Stomach (tissue), 9 donors: ENCODE measurements around the gene XXYLT1. TPM values are rescaled to one million over a fixed set of nuclear protein-coding genes. Genes with fewer than 3 reads are reported as not detected.

Experiments
- DNase-seq, 2 donors: peaks; one replicate each; pipeline versions ENCODE4 v3.0.0 to v3.0.0-alpha.2; 2013 to 2019
- H3K27ac ChIP-seq, 5 donors: fragments of 200-600 bp in 4 of 5; sonication (generic) in 4 of 5; one replicate each; pipeline ENCODE4 v1.5.1; 2013 to 2019; ENCODE audit warnings: mild to moderate bottlenecking in 1 of 5, moderate library complexity in 1 of 5
- H3K27me3 ChIP-seq, 3 donors: fragments of 200-600 bp; sonication (generic); one replicate each; pipeline ENCODE4 v1.5.1; 2017 to 2019; ENCODE audit warnings: mixed run types in 1 of 3
- H3K36me3 ChIP-seq, 4 donors: fragments of 200-600 bp; sonication (generic); 1 replicate in 3 of 4; 2 replicates in 1 of 4; pipeline ENCODE4 v1.5.1; 2016 to 2019
- H3K4me1 ChIP-seq, 4 donors: fragments of 200-600 bp; sonication (generic); one replicate each; pipeline ENCODE4 v1.5.1; 2016 to 2019
- H3K4me3 ChIP-seq, 4 donors: fragments of 200-600 bp; sonication (generic) in 3 of 4; one replicate each; pipeline ENCODE4 v1.5.1; 2016 to 2019; ENCODE audit warnings: mild to moderate bottlenecking in 1 of 4
- H3K9me3 ChIP-seq, 4 donors: fragments of 200-600 bp; sonication (generic); one replicate each; pipeline ENCODE4 v1.5.1; 2016 to 2019
- EP300 ChIP-seq: sonication (generic); formaldehyde crosslinking; IDR thresholded peaks from one replicate; pipeline ENCODE4 v1.6.1; 2017; ENCODE audit warnings: antibody characterized with exemption
- POLR2A ChIP-seq, 4 donors: fragments of 450-650 bp; IDR thresholded peaks; one replicate each; pipeline ENCODE4 v1.6.1; 2016; ENCODE audit warnings: antibody characterized with exemption in 4 of 4, control low read depth in 2 of 4, mild to moderate bottlenecking in 1 of 4, moderate library complexity in 1 of 4
- POLR2AphosphoS5 ChIP-seq, 3 donors: sonication (generic); formaldehyde crosslinking; IDR thresholded peaks; one replicate each; pipeline ENCODE4 v1.6.1; 2016; ENCODE audit warnings: antibody characterized with exemption in 3 of 3
- WGBS, 5 donors: extraction: QIAGEN DNeasy Blood & Tissue Kit in 3 of 5; methylation state at CpG; one replicate each; pipeline versions ENCODE4 v1.1.5 to v1.1.7; 2013 to 2018; 5-methylcytosine and 5-hydroxymethylcytosine counted together
- intact Hi-C: fragments of 100-400 bp; cut with DNase I; formaldehyde crosslinking; loops from one replicate; pipeline ENCODE4 v1.15.1; 2023; ENCODE audit warnings: low total_unique reads
- polyA plus RNA-seq, 3 donors: library from polyadenylated mRNA; stranded (reverse); fragments of 200-250 nt; gene quantifications; one replicate each; pipeline ENCODE4 v1.2.3, GENCODE V29; 2013
- total RNA-seq, 5 donors: library from RNA; depleted of rRNA; stranded (reverse); fragments of >200 nt; gene quantifications; one replicate each; pipeline versions ENCODE4 v1.1.0 to v1.2.3, GENCODE V29; 2014 to 2016
- TF ChIP-seq, protein P1 (sequence below), 7 experiments: fragments of 450-650 bp in 4 of 7; fragments of 200-600 bp in 3 of 7; sonication (generic) in 3 of 7; IDR thresholded peaks; one replicate each; pipeline ENCODE4 v1.5.1; 2016 to 2019; ENCODE audit warnings: antibody characterized with exemption in 7 of 7, control low read depth in 2 of 7, mild to moderate bottlenecking in 1 of 7
- donor health status: healthy with polysubstance abuse.
- donor health status: Bipolar disorder and iron deficiency.
- donor health status: healthy.

Gene XXYLT1
- total and polyA plus RNA-seq, 8 donors: 2.1 to 41.5 (median 11.4) TPM; not detected in 1

DNA sequence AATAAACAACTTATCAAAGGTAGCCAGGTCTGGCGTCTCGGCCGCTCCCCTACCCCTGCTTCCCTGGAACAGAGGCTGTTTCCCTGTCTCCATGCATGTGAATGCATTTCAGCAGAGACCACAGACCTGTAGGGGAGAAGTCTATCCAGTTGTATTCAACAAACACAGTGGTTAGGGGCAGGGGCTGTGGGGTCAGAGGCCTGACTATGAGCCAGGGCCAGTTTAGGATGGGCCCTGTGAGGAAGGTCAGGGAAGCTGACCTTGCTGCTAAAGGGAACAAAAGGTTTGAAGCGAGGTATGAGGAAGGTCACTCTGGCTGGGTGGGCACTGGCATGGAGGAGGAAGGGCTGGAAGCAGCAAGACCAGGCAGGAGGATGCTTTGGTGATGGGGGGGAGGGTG, 184.6 kb downstream of the XXYLT1 start:
- intact Hi-C loops: no loop called here
- TF ChIP-seq POLR2AphosphoS5 (IDR thresholded peaks at IDR 0.05) (no peak), EP300 (no peak), POLR2A (IDR thresholded peaks at IDR 0.05) (no peak)
- TF ChIP-seq, protein P1, sequence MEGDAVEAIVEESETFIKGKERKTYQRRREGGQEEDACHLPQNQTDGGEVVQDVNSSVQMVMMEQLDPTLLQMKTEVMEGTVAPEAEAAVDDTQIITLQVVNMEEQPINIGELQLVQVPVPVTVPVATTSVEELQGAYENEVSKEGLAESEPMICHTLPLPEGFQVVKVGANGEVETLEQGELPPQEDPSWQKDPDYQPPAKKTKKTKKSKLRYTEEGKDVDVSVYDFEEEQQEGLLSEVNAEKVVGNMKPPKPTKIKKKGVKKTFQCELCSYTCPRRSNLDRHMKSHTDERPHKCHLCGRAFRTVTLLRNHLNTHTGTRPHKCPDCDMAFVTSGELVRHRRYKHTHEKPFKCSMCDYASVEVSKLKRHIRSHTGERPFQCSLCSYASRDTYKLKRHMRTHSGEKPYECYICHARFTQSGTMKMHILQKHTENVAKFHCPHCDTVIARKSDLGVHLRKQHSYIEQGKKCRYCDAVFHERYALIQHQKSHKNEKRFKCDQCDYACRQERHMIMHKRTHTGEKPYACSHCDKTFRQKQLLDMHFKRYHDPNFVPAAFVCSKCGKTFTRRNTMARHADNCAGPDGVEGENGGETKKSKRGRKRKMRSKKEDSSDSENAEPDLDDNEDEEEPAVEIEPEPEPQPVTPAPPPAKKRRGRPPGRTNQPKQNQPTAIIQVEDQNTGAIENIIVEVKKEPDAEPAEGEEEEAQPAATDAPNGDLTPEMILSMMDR (IDR thresholded peaks at IDR 0.05): no peak
- no peak for DNase-seq

DNA sequence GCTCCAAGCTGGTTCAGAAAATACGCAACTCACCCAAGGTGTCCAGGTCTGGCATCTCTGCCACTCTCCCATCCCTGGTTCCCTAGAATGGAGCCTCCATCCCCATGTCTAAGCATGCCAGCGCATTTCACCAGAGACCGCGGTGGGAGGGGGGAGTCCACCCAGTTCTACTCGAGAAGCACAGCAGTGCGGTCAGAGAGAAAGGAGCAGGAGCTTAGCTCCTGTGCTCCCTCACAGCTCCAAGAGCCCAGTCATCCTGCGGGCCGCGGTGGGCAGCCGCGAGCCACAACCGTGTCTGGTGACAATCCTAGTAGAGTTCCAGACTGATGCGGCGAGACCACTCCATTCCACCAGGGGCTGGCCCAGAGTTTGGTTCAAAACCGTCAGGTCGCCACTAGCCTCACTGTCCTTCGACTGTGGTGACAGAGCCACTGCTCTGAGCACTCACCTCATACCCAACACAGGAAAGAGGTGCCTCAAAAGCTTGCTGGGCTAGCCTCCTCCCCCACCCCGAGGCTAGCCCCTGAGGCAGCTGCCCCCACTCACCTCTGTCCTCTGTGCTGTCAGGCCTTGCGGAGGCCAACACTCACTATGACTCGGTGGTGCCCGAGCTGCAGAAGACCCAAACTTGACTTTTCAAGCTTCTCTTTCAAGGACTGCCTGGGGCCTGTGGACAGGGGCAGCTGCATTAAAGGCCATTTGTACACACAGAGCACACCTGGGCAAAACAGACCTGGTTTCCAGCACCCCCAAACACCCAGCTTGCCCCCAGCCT, 185.4 kb downstream of the XXYLT1 start:
- intact Hi-C loops: no loop called here
- no peaks in the 10 kb centered on the region for H3K27me3 ChIP-seq
- no peaks in the 10 kb centered on the region for H3K36me3 ChIP-seq
- peaks cover 17 to 34% (median 29%) of the 10 kb centered on the region in 4 donors for H3K4me1 ChIP-seq
- DNase-seq: no peak
- H3K27ac ChIP-seq: no peak overlapping the region
- no peaks in the 10 kb centered on the region for H3K9me3 ChIP-seq
- no peak overlapping the region for H3K4me3 ChIP-seq
- WGBS, 5 donors: 92 to 98% (median 96%) methylated on average over 21 of the region's 21 CpGs
- TF ChIP-seq POLR2A (IDR thresholded peaks at IDR 0.05) (no peak), EP300 (no peak), POLR2AphosphoS5 (IDR thresholded peaks at IDR 0.05) (no peak)
- TF ChIP-seq, protein P1 (IDR thresholded peaks at IDR 0.05): no peak

More for the DNA sequence above, 184.6 kb downstream of the XXYLT1 start:
- no peak overlapping the region for H3K4me3 ChIP-seq
- peaks cover 10 to 26% (median 21%) of the 10 kb centered on the region in 4 donors for H3K4me1 ChIP-seq
- no peaks in the 10 kb centered on the region for H3K9me3 ChIP-seq
- WGBS, 5 donors: 90 to 99% (median 94%) methylated on average over 4 of the region's 4 CpGs
- no peak overlapping the region for H3K27ac ChIP-seq
- no peaks in the 10 kb centered on the region for H3K27me3 ChIP-seq
- no peaks in the 10 kb centered on the region for H3K36me3 ChIP-seq

GRCh38 chr3:195084746-195085145, 186.2 kb downstream of the XXYLT1 start:
- Histone ChIP-seq H3K27ac (no peak overlapping the region), H3K27me3 (no peaks in the 10 kb centered on the region), H3K4me3 (no peak overlapping the region), H3K4me1 (peaks cover 17 to 39% (median 36%) of the 10 kb centered on the region in 4 donors), H3K9me3 (no peaks in the 10 kb centered on the region), H3K36me3 (no peaks in the 10 kb centered on the region)
- intact Hi-C loops: no loop called here
- no peak for TF ChIP-seq EP300
- 77 to 93% (median 92%) methylated on average over 4 to 5 of the region's 5 CpGs for WGBS, 5 donors
- DNase-seq: no peak

DNA sequence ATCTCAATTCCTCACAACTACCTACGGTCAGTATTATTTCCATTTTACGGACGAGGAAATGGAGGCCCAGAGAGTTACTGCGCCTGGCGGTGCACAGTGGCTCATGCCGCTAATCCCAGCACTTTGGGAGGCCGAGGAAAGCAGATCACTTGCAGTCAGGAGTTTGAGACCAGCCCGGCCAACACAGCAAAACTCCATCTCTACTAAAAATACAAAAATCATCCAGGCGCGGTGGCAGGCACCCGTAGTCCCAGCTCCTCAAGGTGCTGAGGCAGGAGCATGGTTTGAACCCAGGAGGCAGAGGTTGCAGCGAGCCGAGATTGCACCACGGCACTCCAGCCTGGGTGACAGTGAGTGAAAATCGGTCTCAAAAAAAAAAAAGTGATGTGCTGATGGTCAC, 187.3 kb downstream of the XXYLT1 start:
- 94 to 97% (median 97%) methylated on average over 15 of the region's 15 CpGs for WGBS, 5 donors
- TF ChIP-seq EP300 (no peak), POLR2AphosphoS5 (IDR thresholded peaks at IDR 0.05) (no peak), POLR2A (IDR thresholded peaks at IDR 0.05) (no peak)
- TF ChIP-seq, protein P1 (IDR thresholded peaks at IDR 0.05): no peak
- Histone ChIP-seq H3K27me3 (no peaks in the 10 kb centered on the region), H3K36me3 (no peaks in the 10 kb centered on the region), H3K4me3 (no peak overlapping the region), H3K27ac (no peak overlapping the region), H3K4me1 (peaks cover 17 to 42% (median 36%) of the 10 kb centered on the region in 4 donors), H3K9me3 (no peaks in the 10 kb centered on the region)
- no peak for DNase-seq
- intact Hi-C loops: no loop called here

DNA sequence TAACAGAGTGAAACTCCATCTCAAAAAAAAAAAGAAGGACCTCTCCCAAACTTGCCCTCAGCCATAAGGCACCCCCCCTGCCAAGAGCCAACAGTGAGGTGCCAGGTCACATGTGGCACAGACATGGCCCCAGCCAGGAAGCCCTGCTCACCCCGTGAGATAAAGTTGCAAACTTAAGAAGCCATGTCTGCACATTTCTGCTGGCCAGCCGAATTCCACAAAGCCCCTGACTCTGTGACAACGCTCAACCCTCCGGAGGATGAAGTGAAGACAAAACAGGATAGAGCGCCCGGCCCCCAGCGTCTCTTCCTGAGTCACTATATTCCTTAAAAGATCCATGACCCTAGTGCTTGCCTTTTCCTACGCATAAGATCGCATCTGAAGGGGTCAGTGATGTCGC, 188.1 kb downstream of the XXYLT1 start:
- H3K4me3 ChIP-seq: no peak overlapping the region
- TF ChIP-seq, protein P1 (IDR thresholded peaks at IDR 0.05): no peak
- no peak for TF ChIP-seq POLR2AphosphoS5 (IDR thresholded peaks at IDR 0.05)
- TF ChIP-seq EP300: no peak
- no peak for TF ChIP-seq POLR2A (IDR thresholded peaks at IDR 0.05)
- peak overlapping the region in 2 of 5 donors; percentile 66 to 79 for H3K27ac ChIP-seq
- WGBS, 5 donors: 90 to 97% (median 92%) methylated on average over 10 of the region's 10 CpGs
- H3K4me1 ChIP-seq: peaks cover 17 to 42% (median 36%) of the 10 kb centered on the region in 4 donors
- H3K36me3 ChIP-seq: no peaks in the 10 kb centered on the region
- DNase-seq: no peak
- H3K27me3 ChIP-seq: no peaks in the 10 kb centered on the region
- intact Hi-C loops: no loop called here
- no peaks in the 10 kb centered on the region for H3K9me3 ChIP-seq
